Measurements from ENCODE around the gene PLA2G2D. TPM values are rescaled to one million over a fixed set of nuclear protein-coding genes. Genes with fewer than 3 reads are reported as not detected.

Gene PLA2G2D
- total RNA-seq, 1 experiment from 2014 or later = not detected

DNA sequence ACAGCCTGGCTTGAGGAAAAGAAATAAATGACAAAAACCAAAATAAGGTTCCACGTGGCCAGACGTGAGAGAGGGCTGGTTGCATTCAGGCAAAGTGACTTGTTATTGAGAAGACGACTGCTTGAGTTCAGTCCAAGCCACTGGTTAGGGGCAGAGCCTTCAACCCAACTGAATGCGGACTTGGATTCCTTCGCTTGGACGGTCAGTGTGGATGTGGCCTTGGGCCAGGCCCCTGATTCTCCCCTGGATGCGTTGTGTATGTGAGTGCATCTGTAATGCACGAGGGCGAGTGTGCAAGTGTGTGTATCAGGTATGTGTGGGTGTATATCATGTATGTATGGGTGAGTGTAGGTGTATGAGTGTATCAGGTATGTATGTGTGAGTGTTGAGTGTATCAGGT, 21.7 kb upstream of the PLA2G2D start:
- Histone ChIP-seq H3K27ac (ENCODE audit: low read depth, low read length, poor library complexity, severe bottlenecking) (no peak overlapping the region), H3K4me3 (ENCODE audit: low read depth, low read length, poor library complexity, severe bottlenecking) (no peak overlapping the region), H3K9me3 (ENCODE audit: low read depth, low read length, poor library complexity, severe bottlenecking) (no peaks in the 10 kb centered on the region), H3K36me3 (ENCODE audit: insufficient read depth, low read length, poor library complexity, severe bottlenecking) (no peaks in the 10 kb centered on the region), H3K27me3 (replicated peaks; ENCODE audit: insufficient read depth, low read depth, low read length, poor library complexity) (no peaks in the 10 kb centered on the region), H3K4me1 (ENCODE audit: insufficient read depth, low read length, poor library complexity, severe bottlenecking) (no peaks in the 10 kb centered on the region)
- ChIA-PET CTCF (no interaction called here), POLR2A (ENCODE audit: low non-redundant PET) (no interaction called here)
- DNase-seq (ENCODE audit: low spot score) = no peak
- BruUV-seq (replicated peaks) = no TSS peak
- TF ChIP-seq EZH2 (IDR thresholded peaks at IDR 0.05; ENCODE audit: borderline replicate concordance, low read depth, low read length, poor library complexity, severe bottlenecking) = no peak
- TF ChIP-seq, protein P1, sequence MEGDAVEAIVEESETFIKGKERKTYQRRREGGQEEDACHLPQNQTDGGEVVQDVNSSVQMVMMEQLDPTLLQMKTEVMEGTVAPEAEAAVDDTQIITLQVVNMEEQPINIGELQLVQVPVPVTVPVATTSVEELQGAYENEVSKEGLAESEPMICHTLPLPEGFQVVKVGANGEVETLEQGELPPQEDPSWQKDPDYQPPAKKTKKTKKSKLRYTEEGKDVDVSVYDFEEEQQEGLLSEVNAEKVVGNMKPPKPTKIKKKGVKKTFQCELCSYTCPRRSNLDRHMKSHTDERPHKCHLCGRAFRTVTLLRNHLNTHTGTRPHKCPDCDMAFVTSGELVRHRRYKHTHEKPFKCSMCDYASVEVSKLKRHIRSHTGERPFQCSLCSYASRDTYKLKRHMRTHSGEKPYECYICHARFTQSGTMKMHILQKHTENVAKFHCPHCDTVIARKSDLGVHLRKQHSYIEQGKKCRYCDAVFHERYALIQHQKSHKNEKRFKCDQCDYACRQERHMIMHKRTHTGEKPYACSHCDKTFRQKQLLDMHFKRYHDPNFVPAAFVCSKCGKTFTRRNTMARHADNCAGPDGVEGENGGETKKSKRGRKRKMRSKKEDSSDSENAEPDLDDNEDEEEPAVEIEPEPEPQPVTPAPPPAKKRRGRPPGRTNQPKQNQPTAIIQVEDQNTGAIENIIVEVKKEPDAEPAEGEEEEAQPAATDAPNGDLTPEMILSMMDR (conservative IDR thresholded peaks at IDR 0.05; ENCODE audit: low read depth, low read length) = no peak
- intact Hi-C loops (cut with micrococcal nuclease; ENCODE audit: unreplicated experiment) = no loop called here

DNA sequence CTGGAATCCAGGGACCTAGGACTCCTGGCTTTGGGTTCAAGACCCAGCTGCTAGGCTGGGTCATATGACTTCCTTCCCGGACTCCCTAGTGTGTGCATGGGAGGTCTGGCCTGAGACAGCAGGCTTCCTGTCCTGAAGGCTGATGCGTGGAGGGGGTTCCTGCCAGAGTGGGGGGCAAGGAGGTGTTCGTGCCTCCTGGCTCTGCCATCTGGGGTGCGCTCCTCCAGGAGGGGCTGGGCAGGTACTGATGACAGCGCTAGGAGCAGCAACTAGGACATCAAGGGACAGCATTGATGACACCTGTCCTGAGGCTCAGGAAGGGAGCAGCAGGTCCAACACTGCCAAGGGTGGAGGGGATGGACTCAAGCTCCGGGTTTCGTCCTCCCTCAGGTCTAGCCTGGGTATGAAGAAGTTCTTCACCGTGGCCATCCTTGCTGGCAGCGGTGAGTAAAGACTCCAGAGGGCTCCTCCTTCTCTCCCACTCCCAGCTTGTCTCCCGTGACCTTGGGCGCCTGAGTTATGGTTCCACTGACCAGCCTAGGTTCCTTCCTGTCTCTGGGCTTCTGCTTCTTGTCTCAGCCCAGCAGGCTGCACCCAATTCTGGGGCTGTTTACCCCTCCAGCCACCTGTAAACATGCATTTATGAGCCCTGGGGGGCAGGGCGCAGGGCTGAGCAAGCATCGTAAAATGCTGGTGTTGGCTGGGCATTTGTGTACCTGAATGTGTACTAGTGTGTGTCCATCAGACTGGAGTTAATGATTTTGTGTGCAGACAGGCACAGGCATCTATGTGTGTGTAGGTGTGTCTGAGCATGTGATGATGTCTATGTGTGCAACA, 20.7 kb upstream of the PLA2G2D start:
- H3K36me3 ChIP-seq (ENCODE audit: insufficient read depth, low read length, poor library complexity, severe bottlenecking) = no peaks in the 10 kb centered on the region
- DNase-seq (ENCODE audit: low spot score) = no peak
- intact Hi-C loops (cut with micrococcal nuclease; ENCODE audit: unreplicated experiment) = no loop called here
- H3K27me3 ChIP-seq (replicated peaks; ENCODE audit: insufficient read depth, low read depth, low read length, poor library complexity) = no peaks in the 10 kb centered on the region
- CTCF ChIA-PET = no interaction called here
- TF ChIP-seq, protein P1 (conservative IDR thresholded peaks at IDR 0.05; ENCODE audit: low read depth, low read length) = no peak
- TF ChIP-seq EZH2 (IDR thresholded peaks at IDR 0.05; ENCODE audit: borderline replicate concordance, low read depth, low read length, poor library complexity, severe bottlenecking) = no peak
- no peak overlapping the region for H3K27ac ChIP-seq (ENCODE audit: low read depth, low read length, poor library complexity, severe bottlenecking)
- BruUV-seq (replicated peaks) = no TSS peak
- no peaks in the 10 kb centered on the region for H3K9me3 ChIP-seq (ENCODE audit: low read depth, low read length, poor library complexity, severe bottlenecking)
- POLR2A ChIA-PET (ENCODE audit: low non-redundant PET) = no interaction called here
- H3K4me3 ChIP-seq (ENCODE audit: low read depth, low read length, poor library complexity, severe bottlenecking) = no peak overlapping the region
- H3K4me1 ChIP-seq (ENCODE audit: insufficient read depth, low read length, poor library complexity, severe bottlenecking) = no peaks in the 10 kb centered on the region

DNA sequence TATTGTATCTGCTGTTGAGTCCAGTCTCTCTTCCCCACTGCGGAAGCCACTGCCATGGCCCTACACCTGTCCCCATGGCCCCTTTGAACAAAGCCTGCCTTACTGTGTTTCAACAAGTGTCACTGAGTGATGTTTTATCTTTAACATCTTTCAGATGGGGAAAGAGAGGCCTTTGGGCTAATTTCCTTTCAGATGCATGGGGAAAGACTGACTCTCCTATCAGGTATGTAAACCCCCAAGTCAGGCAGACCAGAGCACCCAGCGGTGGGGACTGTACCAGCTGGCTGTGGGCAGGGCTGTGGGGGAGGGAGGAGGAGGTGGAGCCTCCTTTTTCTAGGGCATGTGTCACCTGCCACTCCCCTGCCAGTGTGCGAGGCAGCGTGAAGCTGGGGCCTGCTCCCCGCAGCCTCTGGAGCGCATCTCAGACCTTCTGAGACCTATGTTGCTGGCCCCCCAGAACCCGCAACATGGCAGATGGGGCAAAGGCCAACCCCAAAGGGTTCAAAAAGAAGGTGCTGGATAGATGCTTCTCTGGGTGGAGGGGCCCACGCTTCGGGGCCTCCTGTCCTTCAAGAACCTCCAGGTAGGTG, 19.7 kb upstream of the PLA2G2D start, which contains the start of gene PLA2G2F:
Gene PLA2G2F, plus strand, starts transcription at position 363 of the 590 bp plus-strand sequence. Its CDS starts 105 bp downstream, at position 468.
- TF ChIP-seq EZH2 (IDR thresholded peaks at IDR 0.05; ENCODE audit: borderline replicate concordance, low read depth, low read length, poor library complexity, severe bottlenecking) = no peak
- TF ChIP-seq, protein P1 (conservative IDR thresholded peaks at IDR 0.05; ENCODE audit: low read depth, low read length) = no peak
- intact Hi-C loops (cut with micrococcal nuclease; ENCODE audit: unreplicated experiment) = no loop called here
- POLR2A ChIA-PET (ENCODE audit: low non-redundant PET) = no interaction called here
- Histone ChIP-seq H3K27me3 (replicated peaks; ENCODE audit: insufficient read depth, low read depth, low read length, poor library complexity) (peaks cover 2% of the 10 kb centered on the region), H3K4me3 (ENCODE audit: low read depth, low read length, poor library complexity, severe bottlenecking) (no peak within 1 kb of the TSS), H3K9me3 (ENCODE audit: low read depth, low read length, poor library complexity, severe bottlenecking) (no peaks in the 10 kb centered on the region), H3K27ac (ENCODE audit: low read depth, low read length, poor library complexity, severe bottlenecking) (no peak within 1 kb of the TSS), H3K4me1 (ENCODE audit: insufficient read depth, low read length, poor library complexity, severe bottlenecking) (no peaks in the 10 kb centered on the region), H3K36me3 (ENCODE audit: insufficient read depth, low read length, poor library complexity, severe bottlenecking) (no peaks in the 10 kb centered on the region)
- no peak for DNase-seq (ENCODE audit: low spot score)
- CTCF ChIA-PET = no interaction called here
- BruUV-seq (replicated peaks) = no TSS peak
